GM18502 (cell line): ENCODE measurements around the gene HECTD4.
"Not testable (repeated sequence)": the region's sequence is repeated elsewhere in the genome, so short reads cannot be mapped to it uniquely, and the experiment has no call there.

Experiments
- ATAC-seq: cut with Tn5 transposase; IDR thresholded peaks from one replicate; pipeline ENCODE4 v1.9.1; 2021; ENCODE audit warnings: mild to moderate bottlenecking; ENCODE audit not compliant: unreplicated experiment, poor library complexity

The HECTD4 gene

DNA sequence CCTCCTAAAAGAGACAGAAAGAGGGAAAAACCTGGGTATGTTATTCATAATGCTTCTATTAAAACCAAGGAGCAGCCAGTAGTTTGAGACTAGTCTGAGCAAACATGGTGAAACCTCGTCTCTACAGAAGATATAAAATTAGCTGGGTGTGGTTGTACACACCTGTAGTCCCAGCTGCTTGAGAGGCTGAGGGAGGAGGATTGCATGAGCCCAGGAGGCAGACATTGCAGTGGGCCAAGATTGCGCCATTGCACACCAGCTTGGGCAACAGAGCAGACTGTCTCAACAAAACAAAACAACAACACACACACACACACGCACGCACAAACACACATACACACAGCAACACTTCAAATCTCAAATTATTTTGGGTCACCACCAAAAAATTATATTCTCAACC is 27.8 kb downstream of the HECTD4 start:
- ATAC-seq, result no peak

DNA sequence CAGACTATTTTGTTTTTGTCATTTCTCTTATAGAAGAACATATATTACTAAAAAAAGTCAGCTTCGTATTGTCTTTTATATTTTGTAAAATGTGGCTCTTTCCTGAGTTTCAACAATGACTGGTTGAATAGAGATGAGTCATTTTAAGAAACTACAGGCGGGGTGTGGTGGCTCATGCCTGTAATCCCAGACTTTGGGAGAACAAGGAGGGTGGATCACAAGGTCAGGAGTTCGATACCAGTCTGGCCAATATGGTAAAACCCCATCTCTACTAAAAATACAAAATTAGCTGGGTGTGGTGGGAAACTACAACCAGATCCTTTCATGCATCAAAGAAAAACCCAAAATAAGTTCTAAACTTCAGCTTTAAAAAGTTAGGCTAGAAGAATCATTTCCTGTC is 28.8 kb downstream of the HECTD4 start:
- ATAC-seq, result no peak

DNA sequence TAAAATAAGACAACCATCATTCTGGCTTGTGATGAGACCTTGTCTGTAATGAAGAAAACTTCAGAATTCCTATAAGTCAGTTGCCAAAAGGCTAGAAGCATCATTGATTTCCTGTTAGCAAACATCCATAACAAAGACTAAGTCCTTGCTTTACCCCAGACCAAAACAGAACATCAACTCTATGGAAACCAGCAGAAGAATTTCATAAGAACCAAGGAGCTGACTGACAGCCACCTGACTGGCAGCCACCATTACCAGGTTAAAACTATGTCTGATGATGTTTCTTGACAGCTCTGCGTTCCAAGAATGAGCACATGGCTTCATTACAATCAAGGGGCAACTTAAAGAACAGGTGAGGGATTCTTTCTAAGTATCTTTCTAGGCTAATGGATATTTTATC is 29.3 kb downstream of the HECTD4 start:
- ATAC-seq, result no peak

DNA sequence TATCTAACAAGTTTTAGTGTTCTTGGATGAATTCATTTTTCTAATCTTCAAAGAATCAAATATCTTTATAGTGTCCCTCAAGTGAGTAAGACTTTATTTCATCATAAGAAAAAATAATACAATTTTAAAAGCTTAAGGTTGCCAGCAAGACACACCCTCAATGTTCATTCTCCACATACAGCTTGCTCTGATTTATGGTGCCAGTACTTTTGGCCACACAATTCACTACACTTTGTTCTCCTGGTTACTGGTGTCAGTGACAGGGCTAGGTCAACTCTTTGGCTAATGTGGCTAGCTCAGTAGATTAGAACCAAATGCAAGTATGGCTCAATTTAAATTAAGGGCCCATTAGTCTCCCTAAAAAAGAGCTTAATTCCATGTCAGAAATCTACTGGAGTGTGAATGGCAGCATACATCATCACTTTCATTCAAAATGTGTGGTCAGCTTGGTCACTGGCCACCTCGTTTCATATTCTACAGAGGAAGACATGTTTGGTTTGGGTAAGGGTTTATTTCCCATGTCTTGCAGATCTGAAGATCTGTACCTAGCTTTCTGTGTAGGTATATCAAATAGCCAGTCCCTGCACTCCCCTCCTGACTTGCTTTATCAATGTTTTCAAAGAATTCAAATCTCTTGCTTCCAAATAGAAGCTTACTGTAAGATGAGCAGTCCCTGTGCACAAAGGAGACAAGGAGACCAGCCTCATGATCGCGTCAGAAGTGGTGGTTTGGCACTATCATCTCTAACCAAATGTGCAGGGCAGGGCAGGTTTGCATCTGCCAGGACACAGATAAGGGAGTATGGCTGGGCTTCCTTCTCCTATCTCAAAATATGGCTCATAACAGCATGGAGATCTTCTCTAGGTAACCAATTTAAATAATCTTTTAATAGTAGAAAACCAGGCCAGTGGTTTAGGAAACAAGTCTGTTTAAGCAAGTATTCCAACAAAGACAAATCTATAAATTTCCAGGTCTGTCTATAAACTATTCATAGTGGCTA is 31.3 kb downstream of the HECTD4 start:
- no peak for ATAC-seq

DNA sequence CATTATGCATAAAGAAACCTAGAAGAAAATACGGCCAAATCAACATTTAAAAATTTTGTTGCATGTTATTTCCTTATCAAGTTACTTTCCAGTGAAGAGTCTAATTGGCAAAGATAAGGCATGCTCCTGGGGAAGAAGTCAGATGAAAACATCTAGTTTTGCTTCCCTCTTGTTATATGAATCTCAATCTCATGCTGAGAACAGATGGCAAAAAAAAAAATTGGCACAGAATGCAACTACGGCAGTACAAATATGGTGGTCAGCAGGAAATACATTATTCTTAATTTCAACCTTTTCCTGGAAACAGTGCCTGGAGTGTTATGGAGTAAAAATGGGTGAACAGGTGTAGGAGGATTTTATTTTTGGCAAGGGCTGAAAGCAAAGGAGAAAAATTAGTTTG is 32.8 kb downstream of the HECTD4 start:
- ATAC-seq, result no peak

DNA sequence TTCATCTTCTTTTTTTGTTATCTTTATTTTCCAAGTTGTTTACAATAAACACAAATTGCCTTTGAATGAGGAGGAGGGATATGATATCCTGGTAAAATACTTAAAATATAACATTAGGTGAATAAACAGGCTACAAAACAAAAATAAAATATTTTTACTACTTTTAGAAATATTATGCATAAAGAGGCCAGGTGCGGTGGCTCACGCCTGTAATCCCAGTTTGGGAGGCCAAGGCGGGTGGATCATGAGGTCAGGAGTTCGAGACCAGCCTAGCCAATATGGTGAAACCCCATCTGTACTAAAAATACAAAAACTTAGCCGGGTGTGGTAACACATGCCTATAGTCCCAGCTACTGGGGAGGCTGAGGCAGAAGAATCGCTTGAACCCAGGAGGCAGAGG is 33.3 kb downstream of the HECTD4 start:
- not testable (repeated sequence) for ATAC-seq

DNA sequence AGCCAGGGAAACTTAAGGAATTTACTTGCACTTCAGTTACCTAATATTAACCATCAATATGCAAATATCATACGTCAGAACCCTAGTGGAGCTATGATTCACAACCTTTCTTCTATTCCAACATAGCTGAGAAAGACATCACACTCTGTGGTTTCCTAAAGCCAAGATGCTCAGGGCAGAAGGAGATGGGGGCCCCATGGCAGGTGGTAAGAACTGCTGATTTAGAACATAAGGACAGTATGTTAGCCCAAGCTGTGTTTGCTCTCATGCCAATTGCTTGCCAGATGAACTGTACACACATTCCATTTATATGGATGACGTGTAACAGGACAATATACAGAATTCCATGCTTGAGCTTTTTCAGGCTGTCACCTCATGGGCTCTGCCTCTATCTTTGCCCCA is 34.6 kb downstream of the HECTD4 start:
- ATAC-seq, result peak; percentile 61

DNA sequence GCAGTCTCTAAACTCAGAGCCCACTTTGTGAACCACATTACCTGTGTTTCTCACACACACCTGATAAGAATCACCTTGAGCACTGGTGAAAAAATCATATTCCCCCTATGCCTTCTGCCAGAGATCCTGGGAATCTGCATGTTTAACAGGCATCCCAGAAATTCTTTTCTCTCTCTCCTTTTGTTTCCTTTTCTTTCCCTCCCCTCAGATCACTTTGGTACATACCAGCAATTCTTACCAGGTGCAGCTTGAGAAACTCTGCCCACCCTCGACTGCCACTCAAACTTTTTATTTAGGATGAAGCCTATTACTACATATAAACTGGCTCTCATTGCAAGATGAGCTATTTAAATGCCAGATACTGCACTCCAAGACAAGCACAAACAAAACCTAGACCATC is 36.0 kb downstream of the HECTD4 start:
- no peak for ATAC-seq

DNA sequence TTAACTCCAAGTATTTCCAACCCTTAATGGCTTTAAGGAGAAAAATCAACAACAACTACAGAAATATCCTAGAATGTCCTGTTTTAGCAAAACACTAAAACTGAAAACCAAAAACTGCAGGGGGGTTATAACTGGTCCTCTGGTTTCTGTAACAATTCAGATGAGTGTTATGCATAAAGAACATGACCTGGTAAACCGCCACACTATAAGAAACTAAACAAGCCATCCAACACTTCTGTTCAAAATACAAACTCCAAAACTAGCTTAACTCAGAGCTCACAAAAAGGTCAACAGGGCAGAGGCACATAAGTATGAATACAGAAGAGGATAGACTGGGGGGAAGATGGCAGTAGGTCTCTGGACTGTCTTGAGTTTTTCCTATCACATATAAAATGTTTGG is 38.0 kb downstream of the HECTD4 start:
- no peak for ATAC-seq

DNA sequence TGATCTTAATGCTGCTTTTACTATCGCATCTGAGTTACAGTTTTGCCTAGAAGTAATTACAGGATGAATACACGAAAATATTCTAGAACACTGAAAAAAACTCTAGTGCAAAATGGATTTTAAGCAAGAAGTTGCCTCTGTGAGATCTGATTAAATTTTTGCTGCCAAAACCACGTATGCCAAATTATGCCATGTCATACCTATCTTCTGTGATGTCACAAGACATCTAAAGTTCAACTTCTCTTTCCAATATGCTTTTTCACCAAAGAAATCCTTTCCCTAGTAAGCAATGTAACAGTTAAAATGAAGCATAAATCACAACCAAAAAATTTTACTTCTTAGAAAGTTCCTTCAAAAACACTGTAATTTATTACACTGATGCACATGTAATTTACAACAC is 39.6 kb downstream of the HECTD4 start:
- no peak for ATAC-seq

DNA sequence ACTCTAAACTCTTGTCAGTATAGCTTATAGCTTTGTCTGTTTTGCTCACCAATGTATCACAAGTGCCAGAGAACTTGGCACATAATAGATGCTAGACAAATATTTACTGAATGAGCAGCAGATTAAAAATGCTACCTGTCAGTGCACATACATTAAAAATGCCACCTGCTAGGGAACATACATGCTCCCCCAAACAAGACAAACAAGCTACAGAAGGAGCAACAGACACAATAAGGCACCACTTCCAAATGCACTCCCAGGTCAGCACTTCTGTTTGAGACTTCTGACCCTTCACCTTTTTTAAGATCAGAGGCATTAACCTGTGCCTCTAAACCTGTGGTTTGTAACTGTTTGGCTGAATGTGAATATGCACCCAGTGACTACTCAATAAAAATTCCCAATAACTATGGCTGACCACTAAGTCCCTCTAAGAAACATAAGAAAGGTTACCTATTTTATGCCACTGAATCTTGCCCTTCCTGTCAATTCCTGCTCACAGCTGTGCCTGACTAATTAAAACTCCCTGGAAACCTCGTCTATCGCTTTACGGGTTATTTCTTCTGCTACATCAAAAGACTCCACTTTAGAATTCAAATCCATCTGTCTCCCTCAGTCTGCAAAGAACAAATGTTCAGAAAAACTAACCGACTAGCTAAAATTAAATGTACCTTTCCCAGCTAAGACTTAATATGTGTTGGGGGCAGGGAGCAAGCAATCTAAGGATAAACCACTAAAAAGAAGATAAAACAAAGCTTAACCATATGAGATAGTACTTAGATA is 41.0 kb downstream of the HECTD4 start:
- ATAC-seq, result no peak

DNA sequence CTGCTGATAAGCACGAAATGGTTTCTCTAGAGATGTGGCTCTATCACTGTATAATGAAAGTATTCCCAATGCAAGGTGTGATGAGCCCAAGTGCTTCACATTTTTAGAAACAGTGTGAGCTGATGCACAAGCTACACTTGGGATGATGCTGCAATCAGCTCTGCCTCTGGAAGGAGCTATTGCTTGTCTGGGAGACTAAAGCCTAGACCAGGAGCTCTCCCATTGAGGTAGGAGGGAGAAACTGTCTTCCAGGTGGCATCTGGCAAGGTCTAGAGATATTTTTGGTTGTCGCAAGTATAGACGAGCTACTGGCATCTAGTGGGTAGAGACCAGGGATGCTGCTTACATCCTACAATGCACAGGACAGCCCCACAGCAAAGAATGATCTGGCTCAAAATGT is 42.0 kb downstream of the HECTD4 start:
- ATAC-seq, result no peak

DNA sequence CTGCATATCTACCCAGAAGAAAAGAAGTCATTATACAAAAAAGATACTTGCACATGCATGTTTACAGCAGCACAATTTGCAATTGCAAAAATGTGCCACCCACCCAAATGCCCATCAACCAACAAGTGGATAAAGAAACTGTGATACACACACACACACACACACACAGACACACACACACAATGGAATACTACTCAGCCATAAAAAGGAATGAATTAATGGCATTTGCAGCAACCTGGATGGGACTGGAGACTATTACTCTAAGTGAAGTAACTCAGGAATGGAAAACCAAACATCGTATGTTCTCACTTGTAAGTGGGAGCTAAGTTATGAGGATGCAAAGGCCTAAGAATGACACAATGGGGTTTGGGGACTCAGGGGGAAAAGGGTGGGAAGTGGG is 47.2 kb downstream of the HECTD4 start:
- ATAC-seq, result not testable (repeated sequence)

DNA sequence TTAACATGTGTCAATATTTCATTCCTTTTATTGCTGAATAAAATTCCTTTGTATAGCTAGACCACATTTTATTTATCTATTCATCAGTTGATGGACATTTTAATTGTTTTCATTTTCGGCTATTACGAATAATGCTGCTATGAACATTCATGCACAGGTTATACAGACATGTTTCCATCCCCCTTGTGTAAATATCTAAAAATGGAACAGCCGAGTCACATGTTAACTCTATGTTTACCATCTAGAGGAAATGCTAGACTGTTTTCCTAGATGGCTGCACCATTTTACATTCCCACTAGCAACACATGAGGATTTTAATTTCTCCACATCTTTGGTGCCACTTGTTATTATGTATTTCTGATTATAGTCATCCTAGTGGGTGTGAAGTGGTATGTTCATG is 49.2 kb downstream of the HECTD4 start:
- no peak for ATAC-seq

DNA sequence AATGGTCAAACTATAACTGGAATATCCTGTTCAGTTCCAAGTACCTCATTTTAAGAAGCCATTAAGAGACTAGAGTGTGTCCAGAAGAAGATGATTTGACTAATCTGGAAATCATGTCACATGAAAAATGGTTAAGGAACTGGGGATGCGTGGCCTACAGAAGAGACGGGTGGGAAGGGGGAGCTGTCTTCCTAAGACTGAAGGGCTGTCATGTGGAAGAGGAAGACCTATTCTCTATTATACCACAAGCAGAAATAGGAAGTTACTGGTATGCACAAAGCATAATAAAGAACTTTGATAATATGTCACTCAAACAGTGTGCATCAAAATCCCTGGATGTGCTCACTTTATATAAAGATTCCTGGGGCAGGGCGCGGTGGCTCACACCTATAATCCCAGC is 50.3 kb downstream of the HECTD4 start:
- no peak for ATAC-seq

DNA sequence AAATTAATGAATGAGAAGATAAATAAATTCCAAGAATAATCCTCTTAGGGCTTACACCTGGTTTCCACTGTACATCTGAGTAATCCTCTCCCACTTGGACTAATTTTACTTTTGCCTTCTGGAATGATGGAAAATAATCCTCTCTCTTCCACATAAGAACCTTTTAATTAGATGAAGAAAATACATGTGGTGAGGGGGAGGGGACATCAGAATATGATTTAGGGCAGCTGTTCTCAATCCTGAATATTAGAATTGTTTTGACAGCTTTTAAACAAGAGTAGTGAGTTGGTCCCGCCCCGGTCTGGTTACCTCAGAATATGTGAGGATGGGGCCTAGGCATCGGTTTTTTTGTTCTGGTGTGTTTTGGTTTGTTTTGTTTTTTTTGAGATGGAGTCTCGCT is 51.5 kb downstream of the HECTD4 start:
- ATAC-seq, result no peak

DNA sequence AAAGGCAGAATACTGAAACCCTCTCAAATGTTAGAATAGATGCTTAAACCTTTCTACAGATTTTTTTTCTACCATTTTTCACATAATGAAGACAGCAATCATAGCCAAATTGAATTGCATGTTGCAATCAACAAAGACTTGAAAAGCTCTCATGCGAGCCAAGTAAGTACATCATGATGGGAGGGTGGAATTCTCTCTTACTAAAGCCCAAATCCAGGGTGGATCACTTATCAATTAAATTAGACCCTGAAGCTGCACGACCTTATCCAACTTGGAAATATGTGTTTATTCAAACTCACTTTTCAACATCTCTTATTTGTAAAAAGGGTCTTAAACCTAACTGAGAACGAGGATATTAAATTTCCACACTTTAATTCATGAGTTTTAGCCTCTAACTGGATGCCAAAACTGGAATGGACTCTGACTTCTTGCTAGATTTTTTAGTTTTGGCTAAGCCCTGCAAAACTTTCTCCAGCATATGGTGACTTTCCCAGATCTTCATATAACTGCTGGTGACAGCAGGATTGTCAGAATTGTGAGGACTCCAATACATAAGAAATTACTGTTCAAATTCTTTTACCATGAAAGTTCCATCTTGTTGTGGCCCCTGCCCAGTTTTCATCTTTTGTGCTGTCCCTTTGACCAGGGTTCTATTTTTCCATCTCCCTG is 53.6 kb downstream of the HECTD4 start:
- ATAC-seq, result no peak

DNA sequence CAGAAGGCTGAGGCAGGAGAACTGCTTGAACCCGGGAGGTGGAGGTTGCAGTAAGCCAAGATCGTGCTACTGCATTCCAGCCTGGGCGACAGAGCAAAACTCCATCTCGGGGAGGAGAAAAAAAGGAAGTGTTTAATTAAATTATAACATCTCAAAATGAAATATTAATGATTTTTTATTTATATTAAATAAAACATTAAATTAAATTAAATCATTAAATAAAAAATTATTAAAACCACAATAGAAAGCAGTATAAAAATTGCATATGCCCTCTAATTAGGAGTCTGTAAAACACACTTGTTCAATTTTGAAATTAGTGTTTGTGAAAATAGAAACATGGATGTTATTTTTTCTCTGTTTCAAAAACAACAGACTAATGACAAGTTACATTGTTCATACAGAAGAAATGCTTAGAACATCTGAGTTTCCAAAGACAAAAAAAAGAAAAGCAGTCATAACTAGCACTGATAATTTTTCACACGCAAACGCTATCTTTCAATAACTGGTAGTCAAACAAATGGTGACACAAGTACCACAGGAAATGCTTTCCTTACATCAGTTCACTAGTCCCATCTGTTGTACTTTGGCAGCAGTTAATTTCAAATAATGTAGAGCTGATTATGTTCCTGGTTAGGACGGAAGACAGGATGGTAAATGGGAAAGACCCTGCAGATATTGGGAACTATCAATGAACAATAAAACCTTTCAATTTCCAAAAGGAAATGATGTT is 54.9 kb downstream of the HECTD4 start:
- ATAC-seq, result no peak

DNA sequence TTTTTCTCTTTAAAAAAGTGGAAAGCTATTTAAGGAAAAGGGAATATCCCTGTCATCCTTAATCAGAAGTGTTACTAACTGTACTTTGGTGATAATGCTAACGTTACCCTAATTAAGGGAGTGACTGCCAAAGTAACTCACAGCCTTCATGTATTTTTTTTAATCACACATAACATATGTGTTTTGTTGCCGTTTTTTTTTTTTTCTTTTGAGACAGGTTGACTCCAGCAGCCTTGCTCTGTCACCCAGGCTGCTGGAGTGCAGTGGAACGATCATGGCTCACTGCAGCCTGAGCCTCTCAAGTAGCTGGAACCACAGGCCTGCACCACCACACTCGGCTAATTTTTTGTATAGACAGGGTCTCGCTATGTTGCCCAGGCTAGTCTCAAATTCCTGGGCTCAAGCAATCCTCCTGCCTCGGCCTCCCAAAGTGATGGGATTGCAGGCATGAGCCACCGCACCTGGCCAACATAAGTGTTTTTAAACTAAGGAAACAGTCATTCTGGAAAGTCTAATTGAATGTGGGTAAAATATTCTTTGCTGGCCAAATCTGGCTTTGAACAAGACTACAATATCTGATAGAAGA is 56.5 kb downstream of the HECTD4 start:
- no peak for ATAC-seq

DNA sequence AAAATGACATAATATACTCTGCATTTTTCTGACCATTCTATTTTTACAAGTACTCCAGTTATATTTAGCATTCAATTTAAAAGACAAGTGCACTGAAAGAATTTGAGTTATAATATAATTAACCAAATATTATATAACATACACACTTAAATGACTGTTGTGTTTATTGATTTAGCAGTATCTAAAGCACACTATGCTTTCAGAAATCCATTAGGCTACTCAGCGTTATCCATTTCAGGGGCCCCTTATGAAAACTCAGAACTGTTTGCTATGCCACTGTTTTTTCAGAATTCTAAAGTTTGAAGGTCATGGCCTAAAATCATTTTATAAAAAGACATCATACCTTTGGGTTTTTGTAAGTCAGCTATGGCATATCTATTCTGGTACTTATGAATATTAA is 57.1 kb downstream of the HECTD4 start:
- ATAC-seq, result no peak
